AML-193 (cell line): Measurements from ENCODE around the gene CLIC3.

Experiments used
- DNase-seq, 2 experiments: peaks; one replicate each; lab custom pipeline; 2025; lab: John Stamatoyannopoulos, UW

CLIC3 gene

DNA sequence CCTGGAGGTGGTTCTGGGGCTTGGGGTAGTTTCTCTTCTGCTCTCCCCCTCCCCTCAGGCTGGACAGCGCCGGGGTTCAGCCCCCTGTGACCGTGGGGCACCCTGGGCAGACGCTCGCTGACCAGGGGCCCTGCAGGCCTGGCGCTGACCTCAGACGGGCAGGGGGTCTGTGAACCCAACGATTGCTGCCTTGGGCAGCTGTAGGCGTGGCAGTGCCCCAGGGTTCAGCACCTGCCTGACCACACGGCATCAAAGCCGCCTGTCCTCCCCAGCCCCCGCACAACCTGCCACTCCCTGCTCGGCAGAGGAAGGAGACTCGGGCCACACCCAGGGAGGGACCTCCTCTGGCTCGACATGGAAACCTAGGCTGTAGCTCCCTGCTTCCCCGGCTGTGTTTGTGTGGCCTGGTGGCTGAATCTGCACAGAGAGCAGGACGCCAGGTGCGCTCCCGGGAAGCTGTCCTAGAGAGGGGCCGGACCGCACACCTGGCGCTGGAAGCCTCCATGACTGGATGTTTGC lies 32.1 kb downstream of the CLIC3 start:
- DNase-seq = no peak

DNA sequence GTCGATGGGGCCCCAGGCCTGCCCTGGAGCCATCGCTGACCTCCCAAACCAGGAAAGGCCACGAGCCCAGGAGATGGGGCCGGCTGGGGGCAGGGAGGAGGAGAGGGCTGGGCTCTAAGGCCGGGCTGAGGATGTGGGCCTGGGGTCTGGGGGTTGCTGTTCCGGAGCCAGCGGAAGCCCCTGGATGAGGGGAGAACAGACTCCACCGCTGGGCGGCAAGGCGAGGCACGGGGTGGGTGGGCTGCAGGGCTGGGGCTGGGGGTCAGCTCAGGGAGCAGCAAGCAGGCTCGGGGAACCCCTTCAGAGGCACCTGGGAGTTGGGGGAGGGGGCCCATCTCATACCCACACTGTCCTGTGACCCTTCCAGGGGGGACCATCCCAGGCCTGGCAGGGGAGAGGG lies 32.6 kb downstream of the CLIC3 start:
- DNase-seq = no peak

DNA sequence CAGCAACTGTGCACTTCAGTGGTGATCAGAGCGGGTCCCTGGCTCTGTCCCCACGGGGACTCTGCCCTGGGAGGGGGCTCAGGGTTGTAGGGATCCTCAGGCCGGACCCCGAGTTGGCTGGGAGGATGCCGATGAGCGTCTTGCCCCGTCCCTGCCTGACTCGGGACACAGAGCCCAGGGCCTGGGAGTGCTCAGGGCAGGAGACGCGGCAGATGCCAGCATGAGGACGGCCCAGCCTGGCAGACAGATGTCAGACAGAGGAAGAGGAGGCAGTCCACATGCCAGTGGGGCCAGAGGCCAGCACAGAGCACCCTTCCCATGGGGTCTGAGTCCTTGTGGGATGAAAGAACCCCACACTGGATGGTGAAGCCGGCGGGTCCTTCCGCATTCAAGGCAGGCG lies 33.0 kb downstream of the CLIC3 start:
- DNase-seq = no peak

DNA sequence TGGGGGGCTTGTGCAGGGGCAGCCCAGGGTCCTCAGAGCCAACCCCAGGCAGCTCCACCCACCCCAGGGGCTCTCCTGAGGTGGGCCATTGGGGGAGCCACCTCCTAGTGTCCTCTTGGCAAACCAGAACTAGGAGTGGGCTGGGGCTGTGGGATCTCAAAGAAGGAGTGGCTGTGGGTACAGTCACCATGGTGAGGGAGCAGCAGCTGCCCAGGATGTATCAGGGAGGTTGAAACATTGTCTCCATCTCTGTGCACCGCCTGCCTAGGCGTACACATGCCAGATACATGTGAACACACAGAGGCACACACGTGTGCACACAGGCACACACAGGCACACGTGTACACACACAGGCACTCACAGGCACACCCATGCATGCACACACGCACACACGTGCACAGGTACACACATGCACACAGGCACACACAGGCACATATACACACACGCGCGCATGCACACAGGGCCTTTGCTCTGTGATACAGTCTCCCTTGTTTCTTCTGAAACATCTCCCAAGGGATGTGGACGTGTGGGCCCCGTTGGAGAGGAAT lies 33.6 kb downstream of the CLIC3 start:
- DNase-seq = no peak

DNA sequence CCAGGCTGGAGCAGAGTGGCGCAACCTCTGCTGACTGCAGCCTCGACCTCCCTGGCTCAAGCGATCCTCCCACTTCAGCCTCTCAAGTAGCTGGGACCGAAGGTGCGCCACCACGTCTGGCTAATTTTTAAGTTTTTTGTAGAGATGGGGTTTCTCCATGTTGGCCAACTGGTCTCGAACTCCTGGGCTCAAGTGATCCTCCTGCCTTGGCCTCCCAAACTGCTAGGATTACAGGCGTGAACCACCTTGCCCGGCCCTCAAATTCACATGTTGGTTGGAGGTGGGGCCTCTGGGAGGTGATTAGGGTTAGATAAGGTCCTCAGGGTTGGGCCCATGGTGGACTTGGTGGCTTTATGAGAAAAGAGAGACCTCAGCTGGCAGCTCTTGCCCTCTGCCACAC lies 34.2 kb downstream of the CLIC3 start:
- DNase-seq = no peak

DNA sequence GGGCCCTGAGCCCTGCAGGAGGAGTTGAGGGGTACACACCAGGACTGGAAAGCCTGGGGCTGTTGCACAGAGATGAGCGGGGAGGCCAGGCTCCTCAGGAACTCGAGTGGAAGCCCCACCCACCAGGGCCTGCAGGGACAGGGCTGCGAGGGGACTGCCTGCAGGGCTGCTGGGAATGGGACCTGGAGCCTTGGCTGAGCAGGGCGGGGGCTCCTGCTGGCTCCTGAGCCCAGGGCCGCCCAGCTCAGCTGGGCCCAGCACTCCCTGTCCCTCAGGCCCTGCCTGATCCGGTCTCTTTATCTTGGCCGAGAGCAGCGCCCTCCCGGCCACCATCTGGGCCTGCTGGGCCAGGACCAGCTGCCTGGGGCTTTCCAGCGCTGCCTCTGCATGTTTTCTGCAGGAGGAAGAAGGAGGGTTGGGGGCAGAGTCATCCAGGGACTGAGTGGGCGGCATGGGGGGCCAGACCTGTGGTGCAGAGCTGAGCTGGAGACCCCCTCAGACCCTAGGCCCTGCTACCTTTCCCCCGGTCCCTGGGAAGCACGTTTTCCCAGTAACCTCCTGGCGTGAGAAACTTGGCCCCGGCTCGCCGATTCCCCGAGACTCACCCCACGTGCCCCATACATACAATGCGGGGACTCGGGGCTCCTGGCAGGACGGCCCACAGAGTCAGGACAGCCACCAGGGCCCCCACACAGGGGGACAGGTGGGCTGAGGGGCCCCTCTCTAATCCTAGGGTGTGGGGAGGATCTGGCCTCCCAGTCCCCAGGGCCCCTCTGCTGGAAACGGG lies 34.9 kb downstream of the CLIC3 start:
- DNase-seq = no peak

DNA sequence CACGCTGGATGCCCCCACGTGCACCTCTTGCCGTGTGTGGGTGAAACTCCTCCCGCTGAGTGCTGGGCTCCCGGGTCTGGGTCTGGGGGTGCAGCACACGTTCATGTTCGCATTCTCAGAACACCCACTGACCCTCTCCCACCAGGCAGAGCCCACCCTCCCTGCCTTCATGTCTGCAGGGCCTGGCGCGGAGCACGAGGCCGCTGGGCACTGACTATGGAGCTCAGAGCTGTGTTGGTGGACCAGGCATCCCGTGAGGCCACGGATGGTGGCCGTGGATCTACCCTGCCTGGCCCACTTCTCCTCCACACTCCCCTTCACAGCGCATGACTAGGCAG lies 35.5 kb downstream of the CLIC3 start:
- DNase-seq = no peak

DNA sequence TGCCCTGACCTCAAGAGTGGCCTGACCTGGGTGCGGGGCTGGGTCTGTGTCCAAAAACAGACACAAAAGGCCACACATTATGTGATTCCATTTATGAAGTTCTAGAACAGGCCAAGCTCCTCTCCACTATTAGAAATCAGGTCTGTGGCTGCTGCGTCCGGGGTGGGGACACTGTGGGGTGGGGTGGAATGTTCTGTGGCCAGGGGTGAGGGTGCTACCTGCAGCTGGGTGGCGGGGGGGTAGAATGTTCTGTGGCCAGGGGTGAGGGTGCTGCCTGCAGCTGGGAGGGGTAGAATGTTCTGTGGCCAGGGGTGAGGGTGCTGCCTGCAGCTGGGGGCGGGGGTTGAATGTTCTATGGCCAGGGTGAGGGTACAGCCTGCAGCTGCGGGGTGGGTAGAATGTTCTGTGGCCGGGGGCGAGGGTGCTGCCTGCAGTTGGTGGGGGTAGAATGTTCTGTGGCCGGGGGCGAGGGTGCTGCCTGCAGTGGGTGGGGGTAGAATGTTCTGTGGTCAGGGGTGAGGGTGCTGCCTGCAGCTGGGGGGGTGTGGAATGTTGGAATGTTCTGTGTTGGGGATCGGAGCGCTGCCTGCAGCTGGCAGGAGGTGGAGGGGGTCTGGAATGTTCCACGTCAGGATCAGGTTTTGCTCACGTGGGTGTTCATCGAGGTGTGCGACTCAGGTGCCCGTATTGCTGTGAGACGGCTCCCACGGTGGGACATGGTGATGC lies 36.0 kb downstream of the CLIC3 start:
- DNase-seq = no peak

DNA sequence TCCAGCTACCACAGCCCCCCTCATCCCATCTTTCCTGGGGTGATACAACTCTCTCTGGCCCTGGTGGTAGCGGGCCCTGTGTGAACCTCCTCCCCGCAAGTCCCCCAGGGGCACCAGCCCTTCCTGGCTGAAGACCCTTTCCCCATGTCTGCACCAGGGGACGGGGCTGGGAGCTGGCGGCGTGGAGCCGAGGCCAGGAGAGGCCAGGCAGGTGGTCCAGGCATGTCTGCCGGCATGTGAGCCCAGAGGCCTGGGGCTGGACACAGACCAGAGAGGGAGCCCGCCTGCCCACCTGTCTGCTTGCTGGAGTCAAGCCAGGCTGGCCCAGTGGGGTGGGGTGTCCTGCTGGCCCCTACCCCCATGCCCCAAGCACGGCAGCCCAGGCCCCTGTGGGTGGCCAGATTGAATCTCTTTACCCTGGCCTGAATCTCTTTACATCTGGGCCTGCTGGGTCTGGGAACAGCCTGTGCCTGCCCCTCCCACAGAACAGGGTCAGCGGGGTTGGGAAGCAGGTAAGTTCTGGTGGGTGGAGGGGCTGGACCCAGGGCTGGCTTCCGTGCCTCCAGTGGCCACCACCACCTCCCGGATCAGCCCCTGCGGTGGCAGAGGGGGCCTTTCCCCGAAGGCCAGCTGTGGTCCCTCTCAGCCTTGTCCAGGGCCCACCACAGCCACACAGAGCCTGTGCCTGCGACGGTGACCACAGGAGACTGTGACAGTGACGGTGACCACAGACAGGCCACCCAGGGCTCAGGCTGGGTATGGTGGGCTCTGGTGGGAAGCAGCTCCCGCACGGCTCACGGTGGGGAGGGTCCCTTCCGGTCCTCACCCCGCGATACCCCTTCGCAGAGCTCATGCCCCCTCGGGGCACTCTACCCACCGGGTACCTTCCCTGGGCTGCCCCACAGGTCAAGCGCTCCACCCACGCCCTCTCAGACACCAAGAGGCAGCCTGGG lies 37.2 kb downstream of the CLIC3 start:
- DNase-seq = no peak

DNA sequence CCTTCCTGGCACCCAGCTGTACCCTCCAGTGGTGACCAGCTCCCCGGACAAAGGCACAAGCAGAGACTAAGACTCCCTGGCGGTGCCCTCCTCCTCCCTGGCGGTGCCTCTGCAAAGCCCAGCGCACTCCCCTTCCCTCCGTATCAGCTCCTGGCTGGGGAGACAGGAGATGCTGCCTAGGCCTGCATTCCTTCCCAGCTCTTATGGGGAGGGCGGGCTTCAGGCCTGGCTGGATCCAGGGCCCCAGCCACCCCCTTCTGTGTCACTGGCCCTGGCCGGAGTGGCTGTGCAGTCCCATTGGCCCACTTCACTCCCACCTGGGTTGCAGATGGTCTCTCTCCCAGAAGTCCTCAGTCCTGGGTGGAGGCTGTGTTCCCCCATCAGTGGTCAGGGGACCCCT lies 37.9 kb downstream of the CLIC3 start:
- DNase-seq = no peak

DNA sequence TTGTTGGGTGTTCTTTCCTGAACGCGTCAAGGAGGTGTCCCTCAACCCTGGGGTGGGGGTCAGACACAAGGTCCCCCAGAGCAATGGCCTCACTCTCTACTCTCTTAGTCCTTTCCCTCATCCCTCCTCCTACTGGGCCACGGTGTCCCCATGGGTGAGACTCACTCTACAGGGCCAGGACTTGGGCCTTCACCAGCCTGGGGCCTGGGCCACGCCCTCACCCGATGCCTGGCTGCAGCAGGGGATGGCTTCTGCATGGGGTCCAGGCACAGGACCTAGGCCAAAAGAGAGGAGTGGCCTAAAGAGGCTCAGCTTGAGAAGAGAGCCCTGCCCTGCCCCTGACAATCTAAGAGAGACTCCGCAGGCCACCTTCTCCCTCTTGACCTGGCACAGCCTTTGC lies 38.5 kb downstream of the CLIC3 start:
- DNase-seq = no peak

DNA sequence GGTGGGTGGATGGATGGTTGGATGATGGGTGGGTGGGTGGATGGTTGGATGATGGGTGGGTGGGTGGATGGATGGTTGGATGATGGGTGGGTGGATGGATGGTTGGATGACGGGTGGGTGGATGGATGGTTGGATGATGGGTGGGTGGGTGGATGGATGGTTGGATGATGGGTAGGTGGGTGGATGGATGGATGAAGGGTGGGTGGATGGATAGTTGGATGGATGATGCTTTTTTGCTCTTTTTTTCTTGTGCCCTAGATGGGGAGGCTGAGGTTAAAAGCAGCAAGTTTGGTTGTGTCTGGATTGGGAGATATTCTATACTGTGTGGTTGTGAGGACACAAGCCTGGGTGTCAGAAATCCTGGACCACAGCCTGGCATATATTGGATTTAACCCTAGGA lies 38.9 kb downstream of the CLIC3 start:
- DNase-seq = no peak

DNA sequence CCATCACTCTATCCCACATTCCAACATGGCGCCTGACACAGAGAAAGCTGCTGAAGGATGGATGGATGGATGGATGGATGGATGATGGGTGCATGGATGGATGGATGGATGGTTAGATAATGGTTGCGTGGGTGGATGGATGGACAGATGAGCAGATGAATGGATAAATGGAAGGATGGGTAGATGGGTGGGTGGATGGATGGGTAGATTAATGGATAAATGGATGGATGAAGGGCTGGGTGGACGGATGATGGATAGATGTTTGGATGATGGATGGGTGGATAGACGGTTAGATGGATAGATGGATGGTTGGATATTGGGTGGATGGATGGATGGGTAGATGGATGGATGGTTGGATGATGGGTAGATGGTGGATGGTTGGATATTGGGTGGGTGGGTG lies 39.8 kb downstream of the CLIC3 start:
- DNase-seq = no peak

DNA sequence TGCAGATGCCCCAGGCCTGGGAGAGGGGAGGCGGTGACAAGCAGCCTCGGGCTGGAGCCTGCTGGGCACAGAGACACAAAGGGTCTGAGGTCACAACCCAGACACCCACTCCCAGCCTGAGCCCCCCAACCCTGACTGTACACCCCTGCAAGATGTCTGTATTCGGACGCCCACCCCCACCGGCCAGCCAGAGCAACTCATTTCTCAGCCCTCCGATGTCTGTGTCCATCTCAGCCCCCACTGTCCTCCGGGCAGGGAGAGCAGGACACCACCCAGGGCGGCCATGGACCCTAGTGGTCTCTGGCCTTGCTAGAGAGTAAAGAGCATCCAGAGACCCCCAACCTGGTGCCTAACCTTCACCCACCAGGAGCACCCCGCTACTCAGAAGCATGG lies 40.4 kb downstream of the CLIC3 start:
- DNase-seq = no peak

DNA sequence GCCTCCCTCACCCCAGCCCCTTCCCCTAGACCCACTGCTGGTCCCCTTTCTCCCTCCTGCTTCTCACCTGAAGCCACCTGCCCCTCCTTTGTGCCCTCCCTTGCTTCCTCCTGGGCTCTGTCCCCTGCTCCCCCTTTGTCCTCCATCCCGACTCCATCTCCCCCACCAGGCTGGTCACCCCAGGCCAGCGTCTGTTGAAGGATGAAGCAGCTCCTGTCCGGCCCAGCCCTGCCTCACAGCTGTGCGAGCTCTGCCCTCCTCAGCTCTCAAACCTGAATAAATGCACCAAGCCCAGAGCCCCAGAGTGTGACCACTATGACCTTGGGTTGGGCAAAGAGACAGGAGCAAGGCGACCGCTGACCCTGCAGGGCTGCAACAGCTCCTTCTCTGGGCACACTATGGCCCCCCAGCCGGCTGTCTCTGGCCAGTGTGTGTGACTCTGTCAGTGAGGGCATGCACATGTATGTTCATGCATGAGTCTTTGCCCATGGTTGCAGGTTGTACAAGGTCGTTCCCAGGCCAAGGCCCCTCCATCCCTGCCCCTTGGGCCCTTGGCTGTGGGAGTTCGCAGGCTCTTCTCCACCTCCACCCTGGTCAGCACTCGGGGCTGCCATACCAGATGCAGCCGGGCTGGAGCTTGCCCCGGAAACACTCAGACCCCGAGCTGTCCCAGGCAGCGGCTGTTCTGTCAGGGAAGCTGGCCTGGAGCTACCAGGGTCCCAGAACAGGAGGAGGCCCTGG lies 41.0 kb downstream of the CLIC3 start:
- DNase-seq = no peak

DNA sequence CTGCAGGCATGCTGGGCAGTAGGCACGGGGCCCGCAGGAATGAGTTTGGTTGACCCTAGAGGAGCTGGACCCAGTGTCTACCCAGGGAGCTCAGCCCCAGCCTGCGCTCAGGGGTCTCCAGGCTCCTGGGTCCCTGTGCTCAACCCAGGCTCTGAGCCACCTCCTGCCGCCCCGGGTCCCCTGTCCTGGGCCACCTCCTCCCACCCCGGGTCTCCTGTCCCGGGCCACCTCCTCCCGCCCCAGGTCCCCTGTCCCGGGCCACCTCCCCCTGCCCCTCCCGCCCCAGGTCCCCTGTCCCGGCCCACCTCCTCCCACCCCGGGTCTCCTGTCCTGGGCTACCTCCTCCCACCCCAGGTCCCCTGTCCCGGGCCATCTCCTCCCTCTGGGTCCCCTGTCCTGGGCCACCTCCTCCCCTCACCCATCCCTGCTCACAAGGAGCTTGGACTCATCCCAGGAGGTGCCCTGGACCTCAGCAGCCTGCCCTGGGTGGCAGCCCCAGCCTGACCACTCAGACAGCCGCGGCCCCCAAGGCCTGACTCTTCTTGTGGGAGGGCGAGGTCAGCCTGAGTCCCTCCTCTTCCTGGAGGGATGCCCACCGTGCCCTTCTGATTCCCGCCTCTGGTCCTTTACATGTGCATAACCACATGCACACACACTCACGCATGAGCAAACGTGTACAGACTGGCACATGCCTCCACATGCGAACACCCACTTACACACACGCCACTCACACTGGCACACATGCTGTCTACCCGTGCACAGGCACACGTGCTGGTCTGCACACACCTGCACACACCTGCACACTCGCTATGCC lies 41.9 kb downstream of the CLIC3 start:
- no peak for DNase-seq

DNA sequence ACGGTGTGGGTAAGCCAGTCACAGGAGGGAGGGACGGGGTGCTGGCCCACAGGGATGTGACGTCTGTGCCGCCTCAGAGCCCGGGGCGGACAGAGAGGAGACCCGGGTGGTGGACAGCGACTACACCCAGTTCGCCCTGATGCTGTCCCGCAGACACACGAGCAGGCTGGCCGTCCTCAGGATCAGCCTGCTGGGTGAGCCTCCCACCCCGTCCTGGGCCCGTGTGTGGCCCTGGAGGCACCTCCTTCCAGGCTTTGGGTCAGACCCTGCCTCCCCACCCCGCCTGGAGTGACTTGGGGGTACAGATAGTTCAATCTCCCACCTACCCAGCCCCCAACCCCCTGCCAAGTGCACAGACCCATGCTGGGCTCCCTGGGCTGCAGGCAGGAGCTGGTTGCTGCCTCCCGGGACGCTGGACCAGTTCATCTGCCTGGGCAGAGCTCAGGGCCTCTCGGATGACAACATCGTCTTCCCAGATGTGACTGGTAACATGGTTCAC lies 42.5 kb downstream of the CLIC3 start:
- DNase-seq = no peak

DNA sequence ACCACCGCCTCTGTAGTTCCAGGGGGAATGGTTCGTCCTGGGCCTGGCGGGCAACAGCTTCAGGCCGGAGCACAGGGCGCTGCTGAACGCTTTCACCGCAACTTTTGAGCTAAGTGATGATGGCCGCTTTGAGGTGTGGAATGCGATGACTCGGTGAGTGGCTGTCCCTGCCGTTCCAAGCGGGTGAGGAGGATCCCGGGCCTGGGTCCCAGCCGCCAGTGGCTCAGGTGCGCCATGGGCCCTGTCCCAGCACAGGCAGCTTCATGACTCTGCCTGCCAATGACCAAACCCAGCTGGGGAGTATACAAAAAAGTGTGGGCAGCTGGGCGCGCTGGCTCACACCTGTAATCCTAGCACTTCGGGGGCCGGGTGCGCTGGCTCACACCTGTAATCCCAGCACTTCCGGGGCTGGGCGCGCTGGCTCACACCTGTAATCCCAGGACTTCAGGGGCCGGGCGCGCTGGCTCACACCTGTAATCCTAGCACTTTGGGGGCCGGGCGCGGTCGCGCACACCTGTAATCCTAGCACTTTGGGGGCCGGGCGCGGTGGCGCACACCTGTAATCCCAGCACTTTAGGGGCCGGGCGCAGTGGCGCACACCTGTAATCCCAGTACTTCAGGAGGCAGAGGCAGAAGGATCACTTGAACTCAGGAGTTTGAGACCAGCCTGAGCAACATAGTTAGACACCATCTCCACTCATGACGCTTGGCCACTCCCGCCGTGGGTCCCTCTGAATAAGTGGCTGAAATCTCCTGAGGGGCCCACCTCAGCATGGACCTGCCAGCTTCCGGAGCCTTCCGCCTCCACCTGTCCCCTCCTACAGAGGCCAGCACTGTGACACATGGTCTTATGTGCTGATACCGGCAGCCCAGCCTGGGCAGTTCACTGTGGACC lies 43.2 kb downstream of the CLIC3 start:
- DNase-seq = no peak

DNA sequence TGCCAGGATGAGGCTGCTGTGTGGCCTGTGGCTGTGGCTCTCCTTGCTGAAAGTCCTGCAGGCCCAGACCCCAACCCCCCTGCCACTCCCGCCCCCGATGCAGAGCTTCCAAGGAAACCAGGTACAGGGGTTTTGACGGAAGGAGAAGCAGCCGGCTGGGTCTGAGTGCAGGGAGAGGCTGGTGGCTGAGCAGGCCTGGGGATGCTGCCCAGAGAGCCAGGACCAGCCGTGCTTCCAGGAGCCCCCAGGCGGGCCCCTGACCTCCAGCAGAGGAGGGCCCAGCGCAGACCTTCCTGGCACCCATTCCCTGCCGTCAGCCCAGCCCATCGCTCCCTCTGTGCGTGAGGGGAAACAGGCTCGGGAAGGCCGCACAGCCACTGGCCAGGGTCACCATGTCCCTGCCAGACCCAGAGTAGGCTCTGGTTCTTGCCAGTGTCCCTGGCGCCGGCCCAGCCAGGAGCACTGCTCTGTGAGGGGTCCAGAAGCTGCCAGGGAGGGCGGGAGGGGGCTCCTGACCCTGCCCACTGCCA lies 44.0 kb downstream of the CLIC3 start:
- no peak for DNase-seq
